GM21529 (cell line): ENCODE data around the gene FGF21.
"Not testable (repeated sequence)": the region's sequence is repeated elsewhere in the genome, so short reads cannot be mapped to it uniquely, and the experiment has no call there.

Experiments
- ATAC-seq: cut with Tn5 transposase; IDR thresholded peaks from one replicate; pipeline ENCODE4 v1.9.1; 2021; ENCODE audit not compliant: unreplicated experiment

FGF21 gene

GRCh38 chr19:48751845-48752495, 3.4 kb upstream of the FGF21 start:
- ATAC-seq: no peak

GRCh38 chr19:48752496-48753365, 2.6 kb upstream of the FGF21 start, which contains the start of gene FUT1:
Gene FUT1, minus strand, starts transcription at chr19:48752641. Its CDS starts 1,360 bp downstream, at chr19:48751281.
- ATAC-seq: no peak

- ATAC-seq: no peak
These were observed 463 bp downstream of the FGF21 start for GRCh38 chr19:48755787-48756186.

DNA sequence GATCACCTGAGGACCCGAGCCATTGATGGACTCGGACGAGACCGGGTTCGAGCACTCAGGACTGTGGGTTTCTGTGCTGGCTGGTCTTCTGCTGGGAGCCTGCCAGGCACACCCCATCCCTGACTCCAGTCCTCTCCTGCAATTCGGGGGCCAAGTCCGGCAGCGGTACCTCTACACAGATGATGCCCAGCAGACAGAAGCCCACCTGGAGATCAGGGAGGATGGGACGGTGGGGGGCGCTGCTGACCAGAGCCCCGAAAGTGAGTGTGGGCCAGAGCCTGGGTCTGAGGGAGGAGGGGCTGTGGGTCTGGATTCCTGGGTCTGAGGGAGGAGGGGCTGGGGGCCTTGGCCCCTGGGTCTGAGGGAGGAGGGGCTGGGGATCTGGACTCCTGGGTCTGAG, 888 bp downstream of the FGF21 start:
- ATAC-seq: no peak

GRCh38 chr19:48756686-48757085, 1.4 kb downstream of the FGF21 start:
- no peak for ATAC-seq

DNA sequence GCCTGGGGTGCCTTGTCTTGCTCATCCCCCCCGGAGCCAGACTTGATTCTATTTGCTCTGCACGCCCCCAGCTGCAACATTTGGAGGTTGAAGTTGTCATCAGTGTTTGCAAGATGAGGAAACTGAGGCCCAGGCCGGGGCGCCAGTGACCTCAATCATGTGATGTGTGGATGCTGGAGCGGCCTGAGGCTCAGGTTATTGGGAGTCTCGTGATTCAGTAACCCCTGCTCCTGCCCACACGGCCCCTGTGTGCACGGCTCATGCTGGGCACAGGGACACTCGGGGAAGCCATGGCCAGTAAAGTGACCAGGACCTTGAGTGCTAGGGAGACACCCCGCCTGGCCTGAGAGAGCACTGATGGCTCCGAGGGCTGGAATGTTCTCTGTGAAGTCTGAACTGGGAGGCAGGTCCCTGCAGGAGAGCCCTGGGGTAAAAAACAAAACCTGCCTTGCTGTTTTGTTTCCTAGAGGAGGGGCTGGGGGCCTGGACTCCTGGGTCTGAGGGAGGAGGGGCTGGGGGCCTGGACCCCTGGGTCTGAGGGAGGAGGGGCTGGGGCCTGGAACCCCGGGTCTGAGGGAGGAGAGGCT, 1.9 kb downstream of the FGF21 start:
- no peak for ATAC-seq

GRCh38 chr19:48757741-48758144, 2.4 kb downstream of the FGF21 start:
- ATAC-seq: no peak

- ATAC-seq: no peak
These were observed 5.3 kb downstream of the FGF21 start for GRCh38 chr19:48760504-48761205.

DNA sequence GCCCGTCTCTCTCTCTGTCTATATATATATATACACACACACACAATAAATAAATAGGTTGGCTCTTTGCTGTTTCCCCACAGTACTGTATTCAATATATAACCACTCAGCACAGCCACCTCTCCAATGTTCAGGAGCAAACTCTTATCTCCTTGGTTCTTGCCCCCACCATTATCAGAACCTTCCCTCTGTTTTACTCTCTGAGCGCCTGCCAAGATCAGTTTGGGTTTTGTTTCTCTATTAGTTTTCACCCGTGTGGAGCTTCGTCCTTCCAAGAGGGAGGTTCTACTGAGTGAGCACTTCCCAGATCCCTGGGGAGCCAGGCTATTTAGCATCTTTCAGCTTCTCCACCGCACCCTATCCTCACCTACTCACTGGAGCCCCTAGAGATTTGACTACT, 10.5 kb downstream of the FGF21 start:
- not testable (repeated sequence) for ATAC-seq

DNA sequence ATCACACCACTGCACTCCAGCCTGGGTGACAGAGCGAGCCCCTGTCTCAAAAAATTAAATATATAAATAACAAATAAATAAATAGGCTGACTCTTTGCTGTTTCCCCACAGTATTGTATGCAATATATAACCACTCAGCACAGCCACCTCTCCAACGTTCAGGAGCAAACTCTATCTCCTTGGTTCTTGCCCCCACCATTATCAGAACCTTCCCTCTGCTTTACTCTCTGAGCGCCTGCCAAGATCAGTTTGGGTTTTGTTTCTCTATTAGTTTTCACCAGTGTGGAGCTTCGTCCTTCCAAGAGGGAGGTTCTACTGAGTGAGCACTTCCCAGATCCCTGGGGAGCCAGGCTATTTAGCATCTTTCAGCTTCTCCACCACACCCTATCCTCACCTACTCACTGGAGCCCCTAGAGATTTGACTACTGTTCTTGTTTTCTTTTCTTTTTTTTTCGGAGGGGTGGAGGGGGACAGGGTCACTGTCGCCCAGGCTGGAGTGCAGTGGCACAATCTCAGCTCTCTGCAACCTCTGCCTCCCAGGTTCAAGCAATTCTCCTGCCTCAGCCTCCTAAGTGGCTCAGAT, 12.9 kb downstream of the FGF21 start:
- ATAC-seq: not testable (repeated sequence)

GRCh38 chr19:48768994-48769713, 13.8 kb downstream of the FGF21 start:
- ATAC-seq: no peak

DNA sequence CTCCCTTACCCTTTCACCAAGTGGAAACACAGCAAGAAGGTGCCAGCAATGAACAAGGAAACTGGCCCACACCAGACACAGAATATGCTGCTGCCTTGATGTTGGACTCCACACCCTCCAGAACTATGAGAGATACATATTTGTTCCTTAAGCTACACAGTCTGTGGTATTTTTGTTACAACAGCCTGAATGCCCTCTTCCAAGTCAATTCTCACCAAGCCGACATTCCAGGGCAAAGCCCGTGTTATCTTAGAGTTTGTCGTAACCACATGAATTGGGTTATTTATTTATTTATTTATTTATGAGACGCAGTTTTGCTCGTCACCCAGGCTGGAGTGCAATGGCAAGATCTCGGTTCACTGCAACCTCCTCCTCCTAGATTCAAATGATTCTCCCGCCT, 14.9 kb downstream of the FGF21 start:
- no peak for ATAC-seq

- no peak for ATAC-seq
These were observed 15.6 kb downstream of the FGF21 start for GRCh38 chr19:48770734-48771472.

DNA sequence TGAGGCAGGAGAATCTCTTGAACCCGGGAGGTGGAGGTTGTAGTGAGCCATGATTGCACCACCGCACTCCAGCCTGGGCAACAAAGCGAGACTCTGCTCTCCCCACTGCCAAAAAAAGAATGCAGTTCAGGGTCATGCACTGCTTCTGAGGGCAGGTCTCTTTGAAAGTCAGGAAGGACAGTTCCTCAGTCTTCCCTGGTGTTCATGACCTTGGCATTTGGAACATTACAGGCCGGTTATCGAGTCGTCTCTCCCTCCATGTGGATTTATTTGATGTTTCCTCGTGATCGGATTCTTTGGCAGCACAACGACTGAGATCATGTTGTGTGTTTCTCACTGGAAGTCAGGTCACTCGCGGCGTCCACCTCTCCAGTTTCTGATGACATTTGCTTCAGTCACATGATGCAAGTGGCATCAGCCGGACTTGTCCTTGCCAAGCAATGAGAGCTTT, 17.2 kb downstream of the FGF21 start:
- ATAC-seq: no peak

GRCh38 chr19:48777139-48777538, 21.8 kb downstream of the FGF21 start:
- ATAC-seq: no peak

DNA sequence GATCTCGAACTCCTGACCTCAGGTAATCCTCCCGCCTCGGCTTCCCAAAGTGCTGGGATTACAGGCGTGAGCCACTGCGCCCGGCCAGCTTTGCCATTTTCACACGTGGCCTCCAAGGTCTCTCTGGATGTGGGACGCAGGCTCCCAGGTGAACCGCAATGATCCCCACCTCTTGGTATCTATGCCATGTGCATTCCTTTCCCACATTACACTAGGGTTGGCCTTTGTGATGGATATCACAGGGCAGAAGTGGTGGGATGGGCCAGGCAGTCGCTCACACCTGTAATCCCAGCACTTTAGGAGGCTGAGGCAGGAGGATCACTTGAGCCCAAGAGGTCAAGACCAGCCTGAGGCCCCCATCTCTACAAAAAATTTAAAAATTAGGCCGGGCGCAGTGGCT, 22.4 kb downstream of the FGF21 start:
- no peak for ATAC-seq

- no peak for ATAC-seq
These were observed 24.3 kb downstream of the FGF21 start for GRCh38 chr19:48779636-48780035.

DNA sequence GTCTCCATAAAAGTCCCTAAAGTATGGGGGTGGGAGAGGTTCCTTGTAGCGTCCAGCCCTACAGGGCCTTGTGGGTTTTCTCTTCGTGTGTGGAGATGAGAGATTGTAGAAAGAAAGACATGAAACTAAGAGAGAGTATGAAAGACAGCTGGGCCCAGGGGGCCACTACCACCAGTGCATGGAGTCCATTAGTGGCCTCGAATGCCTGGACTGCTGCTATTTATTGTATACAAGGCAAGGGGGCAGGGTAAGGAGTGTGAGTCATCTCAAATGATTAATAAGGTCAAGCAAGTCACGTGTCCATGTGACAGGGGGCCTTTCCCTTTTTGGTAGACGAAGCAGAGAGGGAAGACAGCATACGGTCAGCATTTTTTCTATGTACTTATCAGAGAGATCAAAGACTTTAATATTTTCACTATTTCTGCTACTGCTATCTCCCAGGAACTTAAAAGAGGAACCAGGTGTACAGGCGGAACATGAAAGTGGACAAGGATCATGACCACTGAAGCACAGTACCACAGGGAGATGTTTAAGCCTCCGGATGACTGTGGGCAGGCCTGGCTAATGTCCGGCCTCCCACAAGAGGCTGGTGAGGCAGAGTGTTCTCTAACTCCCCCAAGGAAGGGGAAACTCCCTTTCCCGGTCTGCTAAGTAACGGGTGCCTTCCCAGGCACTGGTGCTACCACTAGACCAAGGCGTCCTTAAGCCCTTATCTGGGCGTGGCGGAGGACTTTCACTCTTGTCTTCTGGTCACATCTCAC, 25.5 kb downstream of the FGF21 start:
- no peak for ATAC-seq

- ATAC-seq: no peak
These were observed 29.2 kb downstream of the FGF21 start for GRCh38 chr19:48784527-48784926.
